Stimulated activated CD8-positive, alpha-beta memory T cell treated with anti-CD3 and anti-CD28 coated beads, Interleukin-7, amount 100 ng/mL, for 24 hours (primary cell): ENCODE data around the gene TCF20.

Experiments
- DNase-seq: peaks from one replicate; pipeline ENCODE4 v3.0.0-alpha.2; 2020; ENCODE audit warnings: low read depth

TCF20 gene

GRCh38 chr22:42282252-42282942 lies 11.9 kb upstream of the TCF20 start:
- no peak for DNase-seq

DNA sequence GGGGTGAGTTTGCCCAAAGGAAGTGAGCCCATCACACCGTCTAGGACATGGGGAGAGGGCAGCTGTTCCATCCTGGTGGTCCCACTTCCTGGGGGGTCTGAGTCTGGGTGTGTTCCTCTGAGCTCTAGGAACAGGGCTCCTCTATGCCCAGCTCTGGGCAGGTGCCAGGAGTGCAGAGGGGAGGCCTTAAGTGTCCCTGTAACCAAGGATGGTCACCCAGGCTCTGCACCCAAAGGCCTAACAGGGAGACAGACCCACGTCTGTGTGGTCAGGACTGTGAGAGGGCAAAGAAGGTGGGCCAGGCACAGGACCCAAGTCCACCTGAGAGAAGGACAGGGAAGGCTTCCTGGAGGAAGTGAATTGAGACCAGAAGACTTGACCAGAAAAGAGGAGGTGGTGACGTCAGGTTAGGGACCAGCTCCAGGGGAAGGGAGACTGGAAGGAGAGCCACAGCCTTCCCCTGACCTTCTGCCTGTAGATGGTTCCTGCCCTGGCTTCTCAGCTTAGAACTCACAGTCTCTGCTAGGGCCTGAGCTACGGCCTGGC lies 11.3 kb upstream of the TCF20 start:
- DNase-seq: no peak

GRCh38 chr22:42281284-42281683 lies 10.8 kb upstream of the TCF20 start:
- DNase-seq: no peak

GRCh38 chr22:42280836-42281235 lies 10.4 kb upstream of the TCF20 start:
- DNase-seq: no peak

- DNase-seq: no peak
These were observed 9.7 kb upstream of the TCF20 start for GRCh38 chr22:42280140-42280539.

GRCh38 chr22:42279425-42280020 lies 9.1 kb upstream of the TCF20 start:
- no peak for DNase-seq

DNA sequence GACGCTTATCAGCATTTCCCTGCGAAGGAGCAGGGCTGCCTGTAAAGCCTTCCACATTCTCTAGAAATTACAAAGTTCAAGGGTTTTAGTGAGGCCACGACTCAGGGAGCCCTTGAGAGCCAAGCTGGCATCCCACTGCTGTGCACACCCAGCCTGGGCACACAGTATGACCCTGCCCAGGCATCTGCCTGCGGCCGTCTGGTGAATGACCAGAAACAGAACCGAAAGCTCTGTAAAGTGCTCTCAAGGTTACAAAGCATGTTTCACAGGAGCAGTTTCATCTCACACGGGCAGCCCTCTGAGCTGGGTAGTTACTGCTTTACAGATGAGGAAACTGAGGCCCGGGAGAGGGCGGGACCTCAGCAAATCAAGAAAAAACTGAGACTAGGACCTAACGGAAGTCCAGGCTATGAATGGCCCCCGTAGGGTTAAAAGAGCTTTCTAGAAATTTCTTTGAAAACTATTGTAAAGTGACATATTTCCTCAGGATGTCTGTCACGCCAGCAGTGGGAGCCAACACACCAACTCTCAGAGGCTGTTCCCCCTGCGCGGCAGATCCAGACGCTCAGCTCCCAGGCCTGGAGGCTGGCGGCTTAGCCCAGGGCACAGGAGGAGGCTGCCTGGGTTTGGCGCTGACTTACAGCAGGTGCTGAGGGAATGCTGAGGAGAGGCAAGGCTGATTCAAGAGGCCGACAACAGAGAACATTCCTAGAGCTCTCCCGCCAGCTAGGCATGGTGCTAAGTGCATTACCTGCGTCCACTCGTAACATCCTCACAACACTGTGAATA lies 7.7 kb upstream of the TCF20 start:
- DNase-seq: no peak

GRCh38 chr22:42277232-42277753 lies 6.8 kb upstream of the TCF20 start:
- no peak for DNase-seq

DNA sequence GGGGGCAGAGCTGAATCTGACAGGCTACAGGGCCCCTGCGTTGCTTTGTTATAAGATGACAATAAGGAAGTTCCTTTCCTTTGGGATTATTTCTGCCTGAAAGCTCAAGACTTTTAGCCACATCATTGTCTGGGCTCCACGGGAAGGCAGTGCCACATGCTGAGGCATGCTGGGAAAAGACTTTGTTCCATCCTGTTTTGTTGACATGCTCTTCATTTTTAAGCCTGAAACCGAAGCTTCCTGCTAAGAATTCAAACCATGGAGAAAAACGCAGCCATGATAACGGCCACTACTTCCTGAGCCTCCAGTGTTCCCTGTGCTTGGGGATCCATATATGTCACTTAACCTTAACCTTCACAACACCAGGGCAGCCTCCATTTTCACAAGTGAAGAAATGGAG lies 5.5 kb upstream of the TCF20 start:
- no peak for DNase-seq

DNA sequence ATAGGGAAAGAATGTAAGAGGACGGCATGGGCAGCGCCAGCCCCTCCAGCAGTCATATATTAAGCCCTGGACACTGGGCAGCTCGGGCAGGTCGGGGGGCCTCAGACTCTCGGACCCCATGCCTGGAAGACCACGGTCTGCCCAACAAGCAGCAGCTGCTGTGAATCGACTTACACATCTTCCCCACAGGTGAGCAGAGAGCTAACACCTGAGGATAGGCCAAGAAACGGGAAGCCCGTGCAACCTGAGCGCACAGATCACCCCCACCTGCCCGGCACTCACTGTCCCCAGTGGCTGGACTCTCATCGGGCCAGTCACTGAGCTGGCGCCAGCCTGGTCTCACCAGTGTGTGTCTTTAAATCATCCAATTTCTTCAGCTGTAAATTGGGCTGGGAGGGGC lies 4.7 kb upstream of the TCF20 start:
- DNase-seq: no peak

DNA sequence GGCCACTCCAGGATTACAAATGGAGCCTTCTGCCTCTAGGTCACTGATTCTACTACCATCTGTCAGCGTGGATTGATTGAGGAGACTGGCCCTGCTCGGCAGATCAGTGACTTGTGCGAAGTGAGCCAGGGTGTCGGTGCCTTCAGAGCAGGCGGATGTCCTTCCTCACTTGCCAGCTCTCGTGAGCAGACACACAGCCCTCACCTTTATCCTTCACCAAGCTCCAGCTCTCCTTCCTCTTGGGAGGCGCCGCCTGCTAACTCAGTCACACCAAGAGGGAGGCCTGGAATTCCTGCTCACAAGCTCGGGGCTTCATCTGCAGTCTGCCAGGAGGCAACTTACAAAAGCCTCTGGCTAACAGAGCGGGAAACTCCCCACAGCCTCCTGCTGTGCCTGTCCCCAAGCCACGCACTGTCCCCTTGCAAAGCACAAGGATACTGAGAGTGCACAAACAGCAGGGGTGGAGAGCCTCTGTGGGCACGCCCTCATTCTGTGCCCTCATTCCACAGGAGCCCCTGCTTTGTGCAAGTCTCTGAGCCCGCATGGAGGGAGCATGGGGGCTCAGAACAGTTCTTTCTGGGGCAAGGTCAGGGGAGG lies 3.5 kb upstream of the TCF20 start:
- DNase-seq: no peak

DNA sequence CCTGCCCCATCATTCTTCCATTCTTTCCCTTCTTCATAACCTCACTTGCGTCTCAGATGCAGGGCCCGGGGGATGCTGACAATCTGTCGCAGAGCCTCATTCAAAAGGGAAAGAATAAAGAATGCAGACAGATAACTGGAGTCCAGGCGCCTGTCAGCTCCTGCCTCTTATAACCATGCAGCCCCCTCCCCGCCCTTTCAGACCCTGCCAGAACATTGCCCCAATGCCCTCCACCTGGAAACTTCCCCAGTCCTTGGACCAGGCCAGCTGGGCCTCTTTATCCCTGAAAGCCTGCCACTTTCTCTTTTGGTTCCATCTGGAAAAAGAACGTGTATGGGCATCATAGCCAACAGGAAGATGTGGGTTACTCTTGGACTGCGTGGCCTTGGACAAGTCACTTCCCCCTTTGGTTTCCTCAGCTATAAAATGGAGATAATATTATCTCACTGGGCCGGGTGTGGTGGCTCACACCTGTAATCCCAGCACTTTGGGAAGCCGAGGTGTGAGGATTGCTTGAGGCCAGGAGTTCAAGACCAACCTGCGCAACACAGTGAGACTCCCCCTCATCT lies 2.1 kb upstream of the TCF20 start:
- no peak for DNase-seq

- no peak for DNase-seq
These were observed 1.5 kb upstream of the TCF20 start for GRCh38 chr22:42271906-42272305.

GRCh38 chr22:42271191-42271813 lies 849 bp upstream of the TCF20 start:
- no peak for DNase-seq

DNA sequence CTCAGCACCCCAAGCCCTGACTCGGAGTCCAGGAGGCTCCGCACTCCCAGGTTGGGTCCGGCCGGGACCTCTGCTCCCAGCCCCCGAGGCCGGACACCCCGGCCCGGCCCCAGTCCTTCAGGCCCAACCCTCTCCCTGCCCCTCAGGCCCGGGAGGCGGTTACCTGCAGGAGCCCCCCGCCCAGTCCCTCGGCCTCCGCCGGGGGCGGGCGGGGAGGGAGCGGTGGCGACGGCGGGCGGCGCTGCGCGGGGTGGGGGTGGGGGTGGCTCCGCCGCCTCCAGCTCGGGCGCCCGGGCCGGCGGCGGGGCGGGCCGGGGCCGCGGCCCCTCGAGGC lies 310 bp downstream of the TCF20 start:
- DNase-seq: no peak

- DNase-seq: peak; percentile 24
These were observed 849 bp downstream of the TCF20 start for GRCh38 chr22:42269432-42270175.

DNA sequence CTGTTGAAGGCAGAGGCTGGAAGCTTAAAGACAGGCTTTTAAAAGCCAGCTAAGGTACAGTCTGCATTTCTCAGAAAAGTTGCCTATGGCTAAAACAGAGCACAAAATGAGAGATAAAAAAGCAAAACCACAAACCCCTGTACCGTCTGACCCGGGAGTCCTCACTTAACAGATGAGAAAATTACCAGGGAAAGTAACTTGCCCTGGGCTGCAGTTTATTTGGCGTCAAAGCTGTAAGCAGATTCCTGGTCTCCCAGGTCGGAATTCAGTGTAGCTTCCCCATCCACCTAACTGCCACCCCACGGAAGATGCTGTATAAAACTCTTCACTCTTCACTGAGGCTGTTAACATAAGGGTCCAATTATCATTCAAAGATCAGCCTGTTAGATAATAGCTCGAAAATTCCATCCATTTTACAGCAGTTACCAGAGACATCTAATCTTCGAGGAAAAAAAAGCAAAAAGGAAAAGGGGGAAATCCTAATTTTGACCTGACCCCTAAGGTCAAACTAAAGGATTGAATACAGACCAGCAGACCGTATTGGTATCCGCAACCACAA lies 1.5 kb downstream of the TCF20 start:
- DNase-seq: no peak

DNA sequence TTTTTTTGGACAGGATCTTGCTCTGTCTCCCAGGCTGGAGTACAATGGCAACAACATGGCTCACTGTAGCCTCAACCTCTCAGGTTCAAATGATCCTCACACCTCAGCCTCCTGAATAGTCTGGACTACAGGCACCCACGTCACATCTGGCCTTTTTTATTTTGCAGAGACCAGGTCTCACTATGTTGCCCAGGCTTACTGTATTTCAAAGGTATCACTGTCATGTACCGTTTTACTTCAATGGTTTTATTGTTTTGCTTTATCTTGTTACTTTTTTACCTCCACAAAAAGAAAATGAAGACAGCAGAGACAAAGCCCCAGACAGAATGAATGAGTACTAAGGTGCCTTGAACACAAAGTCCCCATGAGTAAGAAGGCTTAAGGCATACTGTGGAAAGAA lies 5.1 kb downstream of the TCF20 start:
- DNase-seq: no peak

GRCh38 chr22:42263944-42264343 lies 6.5 kb downstream of the TCF20 start:
- DNase-seq: no peak

DNA sequence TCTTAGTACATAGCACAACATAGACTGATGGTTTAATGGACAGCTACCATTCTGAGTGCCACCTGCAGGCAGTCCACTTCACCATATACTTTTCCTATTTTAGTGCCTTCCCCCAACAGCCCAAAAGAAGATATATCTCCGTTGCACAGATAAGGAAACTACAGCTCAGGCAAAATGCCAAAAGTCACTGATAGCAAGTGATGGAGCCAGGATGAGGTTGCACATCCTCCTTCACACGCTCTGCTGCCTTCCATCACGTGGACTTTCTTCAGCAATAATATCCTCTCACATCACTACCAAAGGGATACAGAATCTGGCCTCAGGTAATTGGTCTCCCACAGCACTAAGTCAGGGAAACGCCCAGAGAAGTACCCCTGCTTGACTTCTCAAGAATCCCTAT lies 7.5 kb downstream of the TCF20 start:
- no peak for DNase-seq

GRCh38 chr22:42261296-42261695 lies 9.2 kb downstream of the TCF20 start:
- no peak for DNase-seq
